NK-92 (cell line): Measurements from ENCODE around the gene IZUMO1.
"Not testable (repeated sequence)": the region's sequence is repeated elsewhere in the genome, so short reads cannot be mapped to it uniquely, and the experiment has no call there.

Experiments used
- DNase-seq: peaks from one replicate; lab custom pipeline; 2025; ENCODE audit not compliant: unreplicated experiment; lab: John Stamatoyannopoulos, UW

Gene IZUMO1

DNA sequence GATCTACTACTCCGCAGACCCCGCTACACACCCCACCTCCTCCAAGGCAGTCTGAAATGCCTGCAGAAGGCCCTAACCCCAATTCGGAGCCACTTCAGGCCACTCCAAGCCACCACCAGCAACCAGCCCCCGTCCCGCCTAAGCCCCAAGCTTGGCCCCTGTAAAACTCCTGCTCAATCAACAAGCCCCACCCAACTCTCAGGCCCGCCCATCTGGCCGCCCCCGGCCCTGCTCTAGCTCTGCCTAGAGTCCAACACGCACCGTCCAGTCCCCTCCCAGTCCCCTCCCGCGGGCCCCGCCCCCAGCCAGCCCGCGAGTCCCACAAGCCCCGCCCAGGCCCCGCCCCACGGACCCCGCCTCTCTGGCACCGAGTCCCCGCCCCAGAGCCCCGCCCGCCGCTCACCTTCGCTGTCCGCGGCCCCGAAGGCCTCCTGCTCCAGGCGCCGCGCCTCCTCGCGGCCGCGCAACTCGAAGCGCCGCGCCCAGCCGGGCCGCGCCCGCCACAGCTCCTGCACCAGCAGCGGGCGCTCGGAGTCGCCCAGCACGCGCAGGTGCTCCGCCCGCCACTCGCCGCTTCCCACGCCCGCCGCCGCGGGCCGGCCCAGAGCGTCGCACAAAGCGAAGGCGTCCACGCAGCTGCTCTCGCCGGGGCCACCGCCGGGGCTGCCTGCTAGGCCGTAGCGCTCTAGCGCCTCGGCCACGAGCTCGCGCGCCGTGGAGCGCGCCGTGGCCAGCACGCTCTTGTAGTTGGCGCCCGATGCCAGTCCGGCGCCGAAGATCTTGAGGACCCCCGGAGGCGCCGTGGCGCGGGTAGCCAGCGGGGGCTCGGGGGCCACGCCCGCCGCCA lies 7.9 kb downstream of the IZUMO1 start:
- no peak for DNase-seq

DNA sequence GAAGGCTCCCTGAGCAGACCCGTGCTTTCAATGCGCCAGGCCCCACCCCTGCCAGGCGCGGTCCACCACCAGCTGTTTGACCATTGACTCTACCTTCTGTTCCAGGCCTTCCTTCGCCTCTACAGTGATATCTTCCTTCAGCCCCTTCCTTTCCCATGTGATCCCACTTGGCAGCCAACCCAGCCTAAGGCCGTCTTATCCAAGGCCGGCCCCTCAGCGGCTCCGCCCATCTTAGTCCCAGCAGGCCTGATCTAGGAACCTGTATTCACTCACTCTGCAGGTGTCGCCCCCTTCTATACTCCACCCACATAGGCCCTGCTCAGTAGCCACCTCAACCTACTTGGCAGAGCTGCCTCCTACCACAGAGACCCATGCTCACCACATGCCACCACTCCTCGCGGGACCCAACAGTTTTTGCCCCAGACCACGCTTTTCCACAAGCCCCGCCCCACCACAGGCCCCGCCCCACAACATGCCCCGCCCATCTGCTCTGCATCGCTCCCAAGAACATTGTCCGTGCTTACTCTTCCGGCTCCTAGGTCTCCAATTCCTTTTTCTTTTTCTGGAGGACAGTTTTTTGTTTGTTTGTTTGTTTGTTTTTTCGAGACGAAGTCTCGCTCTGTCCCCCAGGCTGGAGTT lies 9.2 kb downstream of the IZUMO1 start:
- DNase-seq, result no peak

- no peak for DNase-seq
Measured at GRCh38 chr19:48735031-48735615, 11.6 kb downstream of the IZUMO1 start.

- no peak for DNase-seq
Measured at GRCh38 chr19:48734625-48735024, 12.1 kb downstream of the IZUMO1 start.

DNA sequence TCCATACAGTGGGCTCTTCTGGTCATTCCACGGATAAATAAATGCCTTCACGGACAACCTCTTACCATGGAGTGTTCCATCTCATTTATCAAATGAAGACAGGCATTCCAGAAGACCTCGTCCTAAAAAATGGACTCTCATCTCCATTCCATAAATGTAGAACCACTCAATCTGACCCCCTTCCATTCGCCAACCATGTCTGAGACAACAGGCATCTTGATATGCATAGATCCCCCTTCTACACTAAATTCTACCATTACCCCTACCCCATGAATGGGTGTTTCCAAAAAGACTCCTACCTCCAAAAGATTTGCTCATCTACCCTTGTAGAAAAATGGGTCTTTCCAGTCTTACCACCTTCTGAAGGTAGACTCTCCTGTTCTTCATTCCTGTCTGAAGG lies 15.3 kb downstream of the IZUMO1 start:
- DNase-seq, result no peak

GRCh38 chr19:48728911-48729664 lies 17.6 kb downstream of the IZUMO1 start:
- no peak for DNase-seq

GRCh38 chr19:48726556-48726955 lies 20.2 kb downstream of the IZUMO1 start:
- DNase-seq, result no peak

DNA sequence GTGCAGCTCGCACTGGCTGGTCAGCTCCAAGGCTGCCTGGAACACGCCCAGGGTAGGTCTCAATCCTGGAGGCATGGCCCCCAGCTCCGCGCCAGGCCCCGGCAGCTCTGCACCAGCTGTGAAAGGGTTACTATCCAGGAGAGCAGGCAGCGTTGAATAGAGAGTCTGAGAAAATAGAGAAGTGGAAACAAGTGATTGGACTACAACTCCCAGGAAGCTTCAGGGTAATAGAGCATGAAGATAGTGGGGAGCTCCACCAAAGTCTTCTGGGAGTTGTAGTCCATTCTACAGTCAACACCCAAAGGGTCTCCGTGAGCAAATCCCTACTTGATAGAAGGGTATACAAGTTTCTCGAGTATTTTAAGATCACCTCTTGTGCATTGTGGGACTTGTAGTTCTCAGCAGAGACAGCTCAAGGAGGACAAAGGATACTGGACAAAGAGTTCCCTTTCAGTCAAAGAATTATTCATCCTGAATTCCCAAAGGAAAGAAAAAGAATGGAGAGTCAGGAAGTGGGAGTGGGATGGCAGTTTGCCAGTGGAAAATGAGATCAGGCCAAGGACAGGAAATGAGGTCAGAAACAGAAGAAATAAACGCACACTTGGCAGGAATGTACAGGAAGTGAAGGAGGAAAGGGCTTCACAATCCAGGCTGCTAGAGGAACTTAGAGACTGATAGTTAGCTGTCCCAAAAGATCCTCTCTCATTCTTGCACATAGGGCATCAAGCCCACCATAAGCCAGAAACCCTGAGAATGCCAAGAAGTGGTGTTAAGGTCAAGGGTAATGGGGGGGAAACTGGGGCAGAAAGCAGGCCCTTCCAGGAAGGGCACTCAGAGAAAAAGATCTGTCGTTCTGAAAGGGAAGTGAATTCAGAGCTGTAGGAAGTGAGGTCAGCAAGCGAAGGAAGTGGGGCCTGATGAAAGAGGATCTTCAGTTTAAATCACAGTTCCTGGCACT lies 21.6 kb downstream of the IZUMO1 start:
- DNase-seq, result no peak

DNA sequence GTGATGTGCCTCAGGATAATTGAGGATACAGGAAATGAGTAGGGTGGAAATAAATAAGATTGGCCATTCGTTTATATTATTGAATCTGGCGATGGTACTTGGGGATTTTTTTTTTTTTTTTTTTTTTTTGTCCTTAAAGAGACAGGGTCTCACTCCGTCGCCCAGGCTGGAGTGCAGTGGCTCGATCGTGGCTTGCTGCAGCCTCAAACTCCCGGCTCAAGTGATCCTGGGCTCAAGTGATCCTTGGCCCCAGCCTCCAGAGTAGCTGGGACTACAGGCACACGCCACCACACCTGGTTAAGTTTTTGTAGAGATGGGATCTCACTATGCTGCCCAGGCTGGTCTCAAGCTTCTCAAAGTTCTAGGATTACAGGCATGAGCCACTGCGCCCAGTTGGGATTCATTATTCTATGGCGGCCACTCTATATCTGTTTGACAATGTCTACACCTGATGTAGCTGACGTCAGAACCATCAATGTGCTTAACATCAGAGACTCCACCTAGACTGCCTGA lies 24.5 kb downstream of the IZUMO1 start:
- no peak for DNase-seq

DNA sequence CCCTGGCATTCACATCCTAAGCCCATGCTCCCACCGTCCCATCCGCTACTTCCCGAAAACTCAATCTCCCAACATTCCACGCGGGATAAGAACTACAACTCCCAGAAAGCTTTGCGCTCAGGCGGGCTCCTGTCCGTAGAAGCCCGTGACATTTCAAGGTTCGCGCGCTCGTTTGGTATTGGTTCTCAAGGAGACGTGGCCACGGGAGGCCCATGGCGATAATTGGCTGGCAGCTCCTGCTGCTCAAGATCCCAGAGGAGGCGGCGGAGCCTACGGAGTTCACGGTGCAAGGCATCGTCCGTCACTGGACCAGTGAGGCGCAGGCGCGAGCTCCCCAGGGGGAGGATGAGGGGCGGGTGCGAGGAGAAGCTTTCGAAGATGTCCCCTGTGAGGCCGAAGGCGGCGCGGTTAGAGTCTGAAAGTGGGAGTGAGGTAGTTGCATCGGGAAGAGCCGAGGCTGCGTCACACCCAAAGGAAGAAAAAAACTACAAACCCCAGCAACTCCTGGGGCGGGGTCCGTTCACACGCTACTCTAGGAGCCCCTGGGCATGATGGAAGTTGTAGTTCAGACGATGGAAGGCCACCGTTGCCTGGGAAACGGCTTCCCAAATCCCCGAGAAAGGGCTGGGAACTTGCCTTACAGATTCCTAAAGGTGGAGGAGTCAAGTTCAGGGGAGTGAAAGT lies 26.0 kb downstream of the IZUMO1 start:
- DNase-seq, result peak; percentile 57

- no peak for DNase-seq
Measured at GRCh38 chr19:48720251-48720612, 26.5 kb downstream of the IZUMO1 start.

- no peak for DNase-seq
Measured at GRCh38 chr19:48719263-48720171, 27.2 kb downstream of the IZUMO1 start, which contains the start of gene MAMSTR. TSS of gene MAMSTR (minus strand) at chr19:48719725. CDS start at chr19:48719031, 694 bp downstream.

GRCh38 chr19:48718711-48719231 lies 27.9 kb downstream of the IZUMO1 start:
- no peak for DNase-seq

GRCh38 chr19:48718106-48718505 lies 28.6 kb downstream of the IZUMO1 start:
- DNase-seq, result not testable (repeated sequence)

DNA sequence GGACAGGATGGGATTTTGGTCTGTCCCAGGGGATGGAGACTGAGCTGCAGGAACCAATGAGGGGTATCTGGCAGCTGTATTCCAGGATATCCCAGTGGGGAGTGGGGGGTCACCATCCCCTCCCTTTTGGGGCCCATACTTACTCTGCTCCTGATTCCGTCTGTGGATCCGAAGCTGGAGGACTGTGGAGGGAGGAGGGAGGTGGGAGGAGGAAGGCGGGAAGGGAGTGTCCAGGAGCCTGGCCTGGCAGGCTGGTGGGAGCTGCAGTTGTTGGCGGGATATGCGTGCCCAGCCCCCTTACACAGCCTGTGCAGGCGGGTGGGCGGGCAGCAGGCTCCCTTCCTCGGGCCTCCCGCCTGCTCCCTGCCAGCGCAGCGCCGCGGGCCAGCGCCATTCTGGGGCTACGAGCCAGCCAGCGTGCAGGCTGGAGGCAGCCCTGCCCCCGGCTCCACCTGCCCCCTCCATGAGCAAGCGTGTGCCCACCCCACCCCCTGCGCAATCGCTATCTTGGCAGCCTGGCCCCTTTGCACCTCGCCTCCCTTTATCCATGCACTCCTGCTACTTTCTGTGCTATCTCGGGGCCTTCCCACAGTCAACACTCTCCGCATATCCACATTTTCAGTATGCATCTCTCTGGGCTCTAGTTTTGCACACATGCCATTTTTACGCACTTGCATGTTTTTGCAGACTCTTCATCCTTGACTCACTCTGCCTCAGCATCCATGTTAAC lies 30.0 kb downstream of the IZUMO1 start:
- DNase-seq, result no peak

- DNase-seq, result no peak
Measured at GRCh38 chr19:48715681-48716171, 31.0 kb downstream of the IZUMO1 start.
